Gastrocnemius medialis (tissue), 4 donors: ENCODE measurements around the gene PPM1E. TPM values are rescaled to one million over a fixed set of nuclear protein-coding genes. Genes with fewer than 3 reads are reported as not detected.

Source experiments
- ATAC-seq, 2 donors: fragments of 150-250 bp; one replicate each; pipeline ENCODE4 v1.9.1; 2016
- DNase-seq, 2 donors: peaks; one replicate each; pipeline ENCODE4 v3.0.0-alpha.2; 2019
- H3K27ac ChIP-seq, 4 donors: fragments of 200-600 bp; sonication (generic); 1 replicate in 1 of 4; 2 replicates in 3 of 4; pipeline ENCODE4 v1.5.1; 2016 to 2018; ENCODE audit warnings: mild to moderate bottlenecking in 2 of 4, moderate library complexity in 1 of 4
- H3K27me3 ChIP-seq, 3 donors: fragments of 200-600 bp; sonication (generic) in 2 of 3; 1 replicate in 1 of 3; 2 replicates in 2 of 3; pipeline versions ENCODE4 v1.5.1 to v1.6.0; 2016 to 2019; ENCODE audit warnings: mild to moderate bottlenecking in 1 of 3, moderate library complexity in 1 of 3
- H3K36me3 ChIP-seq, 2 donors: fragments of 200-600 bp; sonication (generic) in 1 of 2; one replicate each; pipeline ENCODE4 v1.5.1; 2017 to 2018
- H3K4me1 ChIP-seq, 2 donors: fragments of 200-600 bp; sonication (generic) in 1 of 2; one replicate each; pipeline ENCODE4 v1.5.1; 2016 to 2017; ENCODE audit warnings: mild to moderate bottlenecking in 2 of 2
- H3K4me3 ChIP-seq, 4 donors: fragments of 200-600 bp; sonication (generic) in 3 of 4; 1 replicate in 1 of 4; 2 replicates in 3 of 4; pipeline ENCODE4 v1.5.1; 2016 to 2019; ENCODE audit warnings: mild to moderate bottlenecking in 2 of 4
- H3K9me3 ChIP-seq, 3 donors: fragments of 200-600 bp; sonication (generic) in 2 of 3; 1 replicate in 1 of 3; 2 replicates in 2 of 3; pipeline ENCODE4 v1.5.1; 2016 to 2019
- POLR2A ChIP-seq, 2 donors: fragments of 450-650 bp; IDR thresholded peaks; one replicate each; pipeline ENCODE4 v1.6.1; 2017; ENCODE audit warnings: antibody characterized with exemption in 2 of 2, mild to moderate bottlenecking in 2 of 2, moderate library complexity in 2 of 2
- in situ Hi-C, 4 donors: fragments of 200-750 bp; cut with MboI; loops; one replicate each; pipeline versions ENCODE4 v1.15.0 to v1.8.0; 2017; ENCODE audit warnings: low sequenced_read_pairs in 4 of 4
- intact Hi-C: fragments of 100-400 bp; cut with DNase I; formaldehyde crosslinking; loops from one replicate; pipeline ENCODE4 v1.15.1; 2023; ENCODE audit warnings: low total_unique reads
- total RNA-seq, 4 donors: library from RNA; depleted of rRNA; stranded (reverse); fragments of >200 nt; gene quantifications; one replicate each; pipeline versions ENCODE4 v1.1.0 to v1.2.3, GENCODE V29; 2016
- TF ChIP-seq, protein P1 (sequence below), 5 experiments: fragments of 450-650 bp in 3 of 5; fragments of 200-600 bp in 2 of 5; sonication (generic) in 2 of 5; IDR thresholded peaks in 4 of 5; conservative IDR thresholded peaks in 1 of 5; 1 replicate in 4 of 5; 2 replicates in 1 of 5; pipeline ENCODE4 v1.5.1; 2016 to 2019; ENCODE audit warnings: antibody characterized with exemption in 5 of 5, mild to moderate bottlenecking in 3 of 5, moderate library complexity in 3 of 5

The PPM1E gene
- total RNA-seq, 4 donors from 2014 or later, result 0.04 to 0.07 TPM; not detected in 2

DNA sequence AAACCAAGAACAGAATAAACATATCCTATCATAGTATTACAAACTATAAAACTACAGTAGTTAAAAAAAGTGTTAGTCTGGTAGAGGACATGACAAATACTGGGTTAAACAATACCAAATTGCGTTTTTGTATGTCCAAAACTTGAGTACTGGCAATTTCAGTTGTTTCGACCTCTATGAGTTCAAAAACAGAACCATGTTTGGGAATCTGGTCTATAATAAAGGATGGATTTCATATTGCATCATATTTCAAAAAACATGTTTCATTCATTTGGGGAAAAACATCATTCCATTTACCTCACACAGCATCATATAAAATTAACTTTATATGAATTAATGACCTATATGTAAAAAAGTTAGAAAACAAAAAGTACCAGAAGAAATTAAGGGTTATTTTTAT lies 269.3 kb downstream of the PPM1E start:
- Histone ChIP-seq H3K27ac (no peak overlapping the region), H3K4me3 (no peak overlapping the region), H3K27me3 (no peaks in the 10 kb centered on the region), H3K36me3 (peaks cover 0 to 5% of the 10 kb centered on the region in 2 donors), H3K9me3 (no peaks in the 10 kb centered on the region), H3K4me1 (peaks cover 18 to 23% of the 10 kb centered on the region in 2 donors)
- DNase-seq, result no peak
- ATAC-seq, result no peak
- intact Hi-C loops, result no loop called here
- TF ChIP-seq, protein P1, sequence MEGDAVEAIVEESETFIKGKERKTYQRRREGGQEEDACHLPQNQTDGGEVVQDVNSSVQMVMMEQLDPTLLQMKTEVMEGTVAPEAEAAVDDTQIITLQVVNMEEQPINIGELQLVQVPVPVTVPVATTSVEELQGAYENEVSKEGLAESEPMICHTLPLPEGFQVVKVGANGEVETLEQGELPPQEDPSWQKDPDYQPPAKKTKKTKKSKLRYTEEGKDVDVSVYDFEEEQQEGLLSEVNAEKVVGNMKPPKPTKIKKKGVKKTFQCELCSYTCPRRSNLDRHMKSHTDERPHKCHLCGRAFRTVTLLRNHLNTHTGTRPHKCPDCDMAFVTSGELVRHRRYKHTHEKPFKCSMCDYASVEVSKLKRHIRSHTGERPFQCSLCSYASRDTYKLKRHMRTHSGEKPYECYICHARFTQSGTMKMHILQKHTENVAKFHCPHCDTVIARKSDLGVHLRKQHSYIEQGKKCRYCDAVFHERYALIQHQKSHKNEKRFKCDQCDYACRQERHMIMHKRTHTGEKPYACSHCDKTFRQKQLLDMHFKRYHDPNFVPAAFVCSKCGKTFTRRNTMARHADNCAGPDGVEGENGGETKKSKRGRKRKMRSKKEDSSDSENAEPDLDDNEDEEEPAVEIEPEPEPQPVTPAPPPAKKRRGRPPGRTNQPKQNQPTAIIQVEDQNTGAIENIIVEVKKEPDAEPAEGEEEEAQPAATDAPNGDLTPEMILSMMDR (IDR thresholded peaks at IDR 0.05 in 4 of 5, conservative IDR thresholded peaks at IDR 0.05 in 1 of 5), result no peak
- TF ChIP-seq POLR2A (IDR thresholded peaks at IDR 0.05), result no peak
- in situ Hi-C loops, result loop anchor here in 3 of 4 donors (25.0 kb wide), 3 partner anchors 313 to 513 kb away; partner anchors contain the start of gene MTMR4 (in 1 of the 3)

DNA sequence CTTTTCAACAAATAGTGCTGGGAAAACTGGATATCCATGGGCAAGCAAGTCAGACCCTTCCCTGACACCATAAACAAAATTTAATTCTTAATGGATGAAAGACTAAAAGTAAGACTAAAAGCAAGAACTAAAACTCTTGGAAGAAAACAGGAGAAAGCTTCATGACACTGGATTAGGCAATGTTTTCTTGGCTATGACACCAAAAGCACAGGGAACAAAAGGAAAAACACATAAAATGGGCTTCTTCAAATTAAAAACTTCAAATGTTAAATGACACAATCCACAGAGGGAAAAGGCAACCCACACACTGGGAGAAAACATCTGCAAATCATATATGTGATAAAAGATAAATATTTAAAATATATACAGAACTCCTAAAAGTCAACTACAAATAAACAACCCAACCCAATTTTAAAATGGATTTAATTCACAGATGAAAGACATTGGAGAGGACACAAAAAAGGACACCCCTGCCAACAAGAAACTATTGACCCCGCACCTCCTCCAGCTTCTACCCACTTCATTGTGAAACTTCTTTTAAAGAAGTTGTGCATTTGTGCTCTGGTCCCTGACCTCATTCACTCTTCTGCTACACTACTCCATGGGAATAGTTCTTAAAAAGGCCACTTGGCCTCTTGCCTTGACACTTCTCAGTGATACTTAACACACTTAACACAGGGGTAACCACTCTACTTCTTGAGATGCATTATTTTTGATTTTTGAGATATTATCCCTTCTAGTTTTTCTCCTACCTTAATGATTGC lies 270.7 kb downstream of the PPM1E start:
- Histone ChIP-seq H3K36me3 (peaks cover 0 to under 1% of the 10 kb centered on the region in 2 donors), H3K27ac (peak overlapping the region; percentile 49 to 74 (median 67)), H3K9me3 (no peaks in the 10 kb centered on the region), H3K27me3 (no peaks in the 10 kb centered on the region), H3K4me1 (peaks cover 18 to 23% of the 10 kb centered on the region in 2 donors), H3K4me3 (no peak overlapping the region)
- ATAC-seq, result peak in 1 of 2 donors; percentile 35
- intact Hi-C loops, result no loop called here
- no peak for DNase-seq
- in situ Hi-C loops, result no loop called here
- TF ChIP-seq, protein P1 (IDR thresholded peaks at IDR 0.05 in 4 of 5, conservative IDR thresholded peaks at IDR 0.05 in 1 of 5), result no peak
- TF ChIP-seq POLR2A (IDR thresholded peaks at IDR 0.05), result no peak

DNA sequence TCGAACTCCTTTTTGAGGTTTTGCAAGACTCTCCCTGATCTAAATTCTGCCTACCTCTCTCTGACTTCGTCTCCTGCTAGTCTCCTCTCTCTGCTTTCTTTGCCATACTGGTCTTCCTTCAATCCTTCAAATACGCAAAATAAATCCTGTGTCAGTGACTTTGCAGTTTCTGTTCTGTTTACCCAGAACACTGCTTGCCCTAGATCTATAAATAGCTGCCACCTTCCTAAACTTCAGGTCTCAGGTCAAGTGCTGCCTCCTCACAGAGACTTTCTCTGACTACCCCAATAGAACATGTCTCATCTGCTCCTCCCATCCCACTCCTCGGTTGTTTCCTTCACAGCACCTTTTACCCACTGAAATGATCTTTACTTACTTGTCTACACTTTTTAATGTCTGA lies 272.1 kb downstream of the PPM1E start:
- DNase-seq, result no peak
- Histone ChIP-seq H3K27me3 (no peaks in the 10 kb centered on the region), H3K36me3 (peaks cover 0 to 4% of the 10 kb centered on the region in 2 donors), H3K4me3 (peak overlapping the region in 1 of 4 donors; percentile 20), H3K9me3 (no peaks in the 10 kb centered on the region), H3K4me1 (peaks cover 18 to 23% of the 10 kb centered on the region in 2 donors), H3K27ac (peak overlapping the region; percentile 49 to 74 (median 67))
- intact Hi-C loops, result no loop called here
- in situ Hi-C loops, result no loop called here
- peak; percentile 78 to 81 for ATAC-seq
- no peak for TF ChIP-seq POLR2A (IDR thresholded peaks at IDR 0.05)
- TF ChIP-seq, protein P1 (IDR thresholded peaks at IDR 0.05 in 4 of 5, conservative IDR thresholded peaks at IDR 0.05 in 1 of 5), result no peak

DNA sequence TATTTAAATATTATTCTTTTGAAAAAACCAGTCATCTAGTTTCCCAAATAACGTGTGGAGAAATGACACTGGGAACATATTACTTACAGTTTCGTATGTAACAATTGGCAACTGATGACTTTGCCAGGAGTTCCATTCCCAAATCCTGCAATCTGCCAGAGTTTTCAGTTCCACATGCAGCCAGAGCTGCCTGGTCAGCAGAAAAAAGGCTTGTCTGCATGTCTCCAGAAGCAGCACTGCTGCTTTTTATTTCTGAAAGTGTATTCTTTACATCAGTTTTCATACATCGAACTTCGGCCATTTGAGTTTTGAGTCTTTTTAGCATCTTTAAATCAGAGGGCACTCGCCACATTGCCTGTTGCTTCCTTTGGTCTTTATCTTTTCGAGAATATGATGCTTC lies 272.7 kb downstream of the PPM1E start:
- no peak for TF ChIP-seq POLR2A (IDR thresholded peaks at IDR 0.05)
- TF ChIP-seq, protein P1 (IDR thresholded peaks at IDR 0.05 in 4 of 5, conservative IDR thresholded peaks at IDR 0.05 in 1 of 5), result no peak
- Histone ChIP-seq H3K27me3 (no peaks in the 10 kb centered on the region), H3K4me3 (no peak overlapping the region), H3K36me3 (peaks cover 0 to 4% of the 10 kb centered on the region in 2 donors), H3K9me3 (no peaks in the 10 kb centered on the region), H3K4me1 (peaks cover 18 to 23% of the 10 kb centered on the region in 2 donors), H3K27ac (peak overlapping the region; percentile 49 to 74 (median 67))
- in situ Hi-C loops, result no loop called here
- intact Hi-C loops, result no loop called here
- DNase-seq (no peak), ATAC-seq (no peak)
